GM11168 (cell line): ENCODE results near the gene MAU2.
"Not testable (repeated sequence)": the region's sequence is repeated elsewhere in the genome, so short reads cannot be mapped to it uniquely, and the experiment has no call there.

Experiments used
- in situ Hi-C: fragments of 300-500 bp; cut with MboI; formaldehyde crosslinking; loops from one replicate; pipeline ENCODE4 v1.12.0; 2022; ENCODE audit warnings: low sequenced_read_pairs; ENCODE audit not compliant: unreplicated experiment

The MAU2 gene

GRCh38 chr19:19343762-19344161 lies 23.1 kb downstream of the MAU2 start:
- in situ Hi-C loops, result no loop called here

GRCh38 chr19:19345232-19345631 lies 24.6 kb downstream of the MAU2 start:
- in situ Hi-C loops, result no loop called here

- in situ Hi-C loops, result no loop called here
Measured at GRCh38 chr19:19345970-19346369, 25.3 kb downstream of the MAU2 start.

- in situ Hi-C loops, result no loop called here
Measured at GRCh38 chr19:19347401-19348110, 26.9 kb downstream of the MAU2 start.

GRCh38 chr19:19348266-19348665 lies 27.6 kb downstream of the MAU2 start:
- in situ Hi-C loops, result no loop called here

GRCh38 chr19:19349365-19349764 lies 28.7 kb downstream of the MAU2 start:
- in situ Hi-C loops, result no loop called here

GRCh38 chr19:19350756-19351155 lies 30.1 kb downstream of the MAU2 start:
- in situ Hi-C loops, result not testable (repeated sequence)

- in situ Hi-C loops, result no loop called here
Measured at GRCh38 chr19:19352823-19353222, 32.2 kb downstream of the MAU2 start.

GRCh38 chr19:19354007-19354406 lies 33.4 kb downstream of the MAU2 start:
- in situ Hi-C loops, result no loop called here

- in situ Hi-C loops, result no loop called here
Measured at GRCh38 chr19:19354932-19355331, 34.3 kb downstream of the MAU2 start.

GRCh38 chr19:19355606-19356139 lies 35.0 kb downstream of the MAU2 start:
- in situ Hi-C loops, result no loop called here

- in situ Hi-C loops, result no loop called here
Measured at GRCh38 chr19:19356500-19356899, 35.9 kb downstream of the MAU2 start.

- in situ Hi-C loops, result no loop called here
Measured at GRCh38 chr19:19356901-19357566, 36.4 kb downstream of the MAU2 start.

GRCh38 chr19:19361075-19361594 lies 40.5 kb downstream of the MAU2 start:
- in situ Hi-C loops, result no loop called here

GRCh38 chr19:19362075-19362474 lies 41.4 kb downstream of the MAU2 start:
- in situ Hi-C loops, result no loop called here

- in situ Hi-C loops, result loop anchor here (5.0 kb wide), 1 partner anchor 126 kb away; no protein-coding TSS in a partner anchor
Measured at GRCh38 chr19:19366434-19367396, 46.1 kb downstream of the MAU2 start.

- in situ Hi-C loops, result loop anchor here (5.0 kb wide), 1 partner anchor 124 kb away; no protein-coding TSS in a partner anchor
Measured at GRCh38 chr19:19368087-19368486, 47.5 kb downstream of the MAU2 start.

GRCh38 chr19:19371059-19371458 lies 50.4 kb downstream of the MAU2 start:
- in situ Hi-C loops, result no loop called here

- in situ Hi-C loops, result no loop called here
Measured at GRCh38 chr19:19372656-19373416, 52.2 kb downstream of the MAU2 start.
